ENCODE measurements around the gene BLACAT1.

DNA sequence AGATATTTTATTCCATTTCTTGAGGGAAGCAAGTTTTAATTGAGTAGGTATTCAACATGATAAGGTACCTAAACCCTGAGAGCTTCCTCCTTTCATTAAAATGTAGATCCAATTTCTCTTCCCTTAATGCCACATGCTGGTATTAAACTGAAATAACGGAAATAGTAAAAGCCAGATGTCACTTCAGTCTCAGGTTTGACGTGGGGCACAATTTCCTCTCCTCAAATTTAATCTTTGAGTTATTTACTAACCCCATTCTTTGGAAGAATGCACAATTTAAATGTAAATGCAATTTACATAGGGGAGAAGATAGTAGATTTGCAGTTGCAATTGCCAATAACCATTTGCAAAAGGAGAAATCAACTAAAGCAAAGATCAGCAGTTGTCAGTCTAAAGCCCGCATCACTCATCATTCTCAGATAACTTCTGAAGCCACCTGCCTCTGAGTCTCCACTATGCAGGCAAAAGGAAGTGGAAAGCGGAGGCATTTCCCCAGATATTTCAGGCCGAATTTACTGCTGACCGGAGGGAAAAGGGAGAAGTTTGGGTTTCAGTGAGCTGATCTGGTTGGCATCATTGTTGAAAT, 31.9 kb downstream of the BLACAT1 start:
- no peak for TF ChIP-seq CTCF (IDR thresholded peaks at IDR 0.05)
- no peak for TF ChIP-seq POLR2A (IDR thresholded peaks at IDR 0.05)

Measured in gastroesophageal sphincter (tissue), 3 donors.